HG03280 (cell line): Measurements from ENCODE around the gene AATK.
"Not testable (repeated sequence)": the region's sequence is repeated elsewhere in the genome, so short reads cannot be mapped to it uniquely, and the experiment has no call there.

Experiments used
- ATAC-seq: cut with Tn5 transposase; IDR thresholded peaks from one replicate; pipeline ENCODE4 v1.9.1; 2021; ENCODE audit warnings: mild to moderate bottlenecking, moderate library complexity; ENCODE audit not compliant: unreplicated experiment

Gene AATK

GRCh38 chr17:81147701-81148100 is 18.3 kb downstream of the AATK start:
- ATAC-seq = no peak

- ATAC-seq = not testable (repeated sequence)
Measured at GRCh38 chr17:81146208-81146607, 19.8 kb downstream of the AATK start.

- no peak for ATAC-seq
Measured at GRCh38 chr17:81144423-81144781, 21.6 kb downstream of the AATK start.

- no peak for ATAC-seq
Measured at GRCh38 chr17:81143717-81144422, 22.2 kb downstream of the AATK start.

- ATAC-seq = no peak
Measured at GRCh38 chr17:81143200-81143527, 22.9 kb downstream of the AATK start.

- ATAC-seq = no peak
Measured at GRCh38 chr17:81142301-81143199, 23.5 kb downstream of the AATK start.

GRCh38 chr17:81140695-81141094 is 25.3 kb downstream of the AATK start:
- ATAC-seq = no peak

GRCh38 chr17:81140018-81140417 is 26.0 kb downstream of the AATK start:
- no peak for ATAC-seq

GRCh38 chr17:81139428-81139827 is 26.6 kb downstream of the AATK start:
- ATAC-seq = no peak

- no peak for ATAC-seq
Measured at GRCh38 chr17:81138500-81138899, 27.5 kb downstream of the AATK start.

- no peak for ATAC-seq
Measured at GRCh38 chr17:81138083-81138482, 27.9 kb downstream of the AATK start.

GRCh38 chr17:81137248-81137647 is 28.8 kb downstream of the AATK start:
- ATAC-seq = no peak

- no peak for ATAC-seq
Measured at GRCh38 chr17:81136366-81136765, 29.7 kb downstream of the AATK start.

GRCh38 chr17:81135505-81136278 is 30.3 kb downstream of the AATK start:
- no peak for ATAC-seq

GRCh38 chr17:81134064-81134781 is 31.8 kb downstream of the AATK start:
- no peak for ATAC-seq

GRCh38 chr17:81132770-81133723 is 33.0 kb downstream of the AATK start:
- ATAC-seq = no peak

- no peak for ATAC-seq
Measured at GRCh38 chr17:81132197-81132540, 33.9 kb downstream of the AATK start.

GRCh38 chr17:81131486-81132196 is 34.4 kb downstream of the AATK start:
- ATAC-seq = no peak
